GM08714 (cell line): ENCODE data around the gene SSTR3.
"Not testable (repeated sequence)": the region's sequence is repeated elsewhere in the genome, so short reads cannot be mapped to it uniquely, and the experiment has no call there.

Experiments
- H3K4me3 ChIP-seq: fragments of 200-500 bp; sonication (Bioruptor generic); 2 replicates; pipeline ENCODE4 v1.5.1; 2014; ENCODE audit warnings: mild to moderate bottlenecking, low read length, inconsistent platforms
- ZNF274 ChIP-seq: IDR thresholded peaks from 2 replicates; pipeline ENCODE4 v1.6.1; 2012; ENCODE audit warnings: mild to moderate bottlenecking, low read depth, low read length

Gene SSTR3

DNA sequence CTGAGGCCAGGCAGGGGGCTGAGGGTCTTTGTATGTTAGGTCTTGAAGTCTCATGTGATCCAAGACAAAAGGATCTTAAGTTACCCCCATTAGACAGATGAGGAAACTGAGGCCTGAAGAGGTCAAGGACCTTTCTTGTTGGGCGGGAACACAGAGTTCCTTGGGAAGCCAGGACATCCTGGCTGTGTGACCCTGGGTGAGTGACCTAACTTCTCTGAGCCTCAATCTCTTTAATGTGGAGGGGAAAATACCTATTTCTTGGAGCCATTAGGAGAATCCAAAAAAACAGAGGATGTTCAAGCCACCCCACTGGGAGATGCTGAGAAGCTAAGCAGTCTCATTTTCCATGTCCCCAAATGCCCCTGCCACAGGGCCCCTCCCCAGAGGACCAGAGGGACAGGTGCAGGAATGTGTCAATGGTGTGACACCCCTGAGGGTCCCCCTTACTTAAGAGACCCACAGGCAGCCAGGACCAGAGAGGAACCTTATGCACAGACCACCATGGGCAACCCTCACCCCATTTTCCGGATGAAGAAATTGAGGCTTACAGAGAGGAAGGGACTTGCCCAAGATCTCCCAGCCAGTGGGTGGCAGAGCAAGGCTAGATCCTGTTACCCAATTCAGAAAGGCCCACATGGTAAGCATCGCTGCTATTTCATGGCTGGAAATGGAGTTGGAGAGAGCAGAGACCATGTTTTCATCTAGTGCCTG, 23.8 kb upstream of the SSTR3 start:
- H3K4me3 ChIP-seq = no peak overlapping the region
- TF ChIP-seq ZNF274 = no peak

DNA sequence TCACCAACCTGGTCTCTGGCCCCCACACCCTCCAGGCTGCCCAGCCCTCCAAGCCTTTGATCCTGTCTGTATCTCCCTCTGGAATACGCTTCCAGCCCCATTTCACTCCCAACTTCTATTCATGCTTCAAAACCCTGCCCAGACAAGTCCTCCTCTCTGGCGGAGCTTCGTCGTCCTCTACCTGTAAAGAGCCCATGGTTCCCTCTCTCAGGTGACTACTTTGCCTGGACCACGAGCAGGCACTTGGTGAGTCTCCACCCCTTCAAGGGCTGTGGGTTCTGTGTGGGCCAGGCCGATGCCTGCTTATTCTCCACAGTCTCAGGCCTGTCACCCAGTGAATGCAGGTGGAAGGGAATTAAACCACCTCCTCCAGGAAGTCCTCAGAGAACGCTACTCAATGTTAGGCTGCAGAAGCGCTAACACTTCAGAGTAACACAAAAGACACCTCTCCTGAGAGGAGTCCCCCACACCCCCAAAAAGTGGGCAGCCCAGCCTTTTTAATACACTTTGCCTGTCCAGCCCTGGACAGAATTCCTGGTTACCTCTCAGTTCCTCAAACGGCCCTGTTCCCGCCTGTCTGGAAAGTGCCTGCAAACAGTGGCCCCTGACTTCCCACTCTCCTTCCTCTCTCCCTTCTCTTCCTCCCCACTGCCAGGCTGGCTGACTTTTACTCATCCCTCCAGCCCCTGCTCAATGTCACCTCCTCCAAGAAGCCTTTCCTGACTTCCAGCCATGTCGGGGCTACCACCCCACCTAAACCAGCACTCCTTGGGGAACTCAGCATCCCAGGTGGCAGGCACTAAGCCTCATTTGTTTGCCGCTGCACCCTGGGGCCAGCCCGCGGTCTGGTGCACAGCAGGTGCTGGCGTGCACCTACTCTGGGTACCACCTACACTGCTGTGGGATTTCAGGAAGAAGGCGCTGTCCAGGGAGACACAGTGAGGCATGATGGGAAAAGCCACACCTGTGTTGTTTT, 22.7 kb upstream of the SSTR3 start:
- no peak overlapping the region for H3K4me3 ChIP-seq
- TF ChIP-seq ZNF274 = no peak

- no peak for TF ChIP-seq ZNF274
- no peak overlapping the region for H3K4me3 ChIP-seq
Observed at GRCh38 chr22:37233751-37234631, 21.7 kb upstream of the SSTR3 start.

- not testable (repeated sequence) for H3K4me3 ChIP-seq
Observed at GRCh38 chr22:37233371-37233750, 21.1 kb upstream of the SSTR3 start.

- no peak overlapping the region for H3K4me3 ChIP-seq
- no peak for TF ChIP-seq ZNF274
Observed at GRCh38 chr22:37232140-37232998, 20.1 kb upstream of the SSTR3 start.

DNA sequence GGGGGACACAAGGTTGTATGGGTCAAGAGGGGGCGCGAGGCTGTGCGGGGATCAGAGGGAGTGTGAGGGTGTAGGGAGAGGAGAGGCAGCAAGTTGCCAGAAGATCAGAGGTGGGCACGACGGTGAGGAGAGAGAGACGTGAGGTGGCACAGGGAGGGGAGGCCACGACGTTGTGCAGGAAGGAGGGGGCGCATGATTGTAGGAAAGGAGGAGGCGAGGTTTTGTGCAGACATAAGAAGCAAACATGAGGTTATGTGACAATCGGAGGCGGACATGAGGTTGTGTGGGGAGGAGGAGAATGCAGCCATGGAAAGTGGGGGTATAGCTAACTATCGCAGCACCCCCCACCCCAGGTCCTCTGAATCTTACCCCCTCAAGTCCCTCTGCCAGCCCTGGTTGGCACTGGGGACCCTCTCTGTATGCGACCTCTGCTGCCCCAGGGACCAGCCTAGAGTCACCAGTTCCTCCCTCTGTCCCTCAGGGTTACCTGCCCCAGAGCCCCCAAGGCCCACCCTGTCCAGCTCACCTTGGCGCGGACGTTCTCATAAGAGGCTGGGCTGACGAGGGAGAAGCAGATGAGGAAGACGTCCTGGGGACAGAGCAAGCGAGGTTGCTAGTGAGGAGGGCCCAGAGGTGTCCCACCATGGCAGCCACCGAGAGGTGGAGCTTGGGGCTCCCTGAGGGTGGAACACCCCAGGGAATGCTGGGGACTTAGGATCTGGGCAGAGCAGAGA, 19.3 kb upstream of the SSTR3 start:
- TF ChIP-seq ZNF274 = no peak
- H3K4me3 ChIP-seq = no peak overlapping the region

DNA sequence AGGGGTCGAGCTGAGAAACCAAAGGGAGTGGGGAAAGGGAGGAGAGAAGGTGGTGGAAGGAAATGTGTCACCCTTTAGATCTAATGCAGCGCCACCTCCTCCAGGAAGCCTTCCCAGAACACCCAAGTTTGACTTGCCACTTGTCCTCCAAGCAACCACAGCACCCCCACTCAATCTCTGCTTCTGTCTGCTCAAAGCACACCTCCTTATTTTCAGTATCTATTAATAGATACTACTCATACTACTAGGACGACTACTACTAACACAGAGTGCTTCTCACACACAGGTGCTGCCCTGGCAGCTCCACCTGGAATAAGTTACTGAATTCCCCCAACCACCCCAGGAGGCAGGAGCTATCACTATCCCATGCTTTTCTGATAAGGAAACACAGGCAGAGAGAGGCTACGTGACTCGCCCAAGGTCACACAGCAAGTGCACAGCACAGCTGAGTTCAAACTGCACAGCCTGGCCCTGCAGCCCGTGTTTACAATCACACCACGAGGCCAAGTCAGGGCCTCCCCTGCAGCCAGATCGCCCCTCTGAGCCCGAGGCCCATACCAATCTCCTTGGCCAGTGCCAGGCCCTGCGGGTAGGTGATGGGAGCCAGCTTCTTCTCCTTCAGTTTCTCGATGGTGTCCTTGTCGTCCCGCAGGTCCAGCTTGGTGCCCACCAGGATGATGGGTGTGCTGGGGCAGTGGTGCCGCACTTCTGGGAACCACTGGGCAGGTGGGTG, 18.6 kb upstream of the SSTR3 start:
- TF ChIP-seq ZNF274 = no peak
- no peak overlapping the region; the same call in 1 of the 2 replicates for H3K4me3 ChIP-seq

DNA sequence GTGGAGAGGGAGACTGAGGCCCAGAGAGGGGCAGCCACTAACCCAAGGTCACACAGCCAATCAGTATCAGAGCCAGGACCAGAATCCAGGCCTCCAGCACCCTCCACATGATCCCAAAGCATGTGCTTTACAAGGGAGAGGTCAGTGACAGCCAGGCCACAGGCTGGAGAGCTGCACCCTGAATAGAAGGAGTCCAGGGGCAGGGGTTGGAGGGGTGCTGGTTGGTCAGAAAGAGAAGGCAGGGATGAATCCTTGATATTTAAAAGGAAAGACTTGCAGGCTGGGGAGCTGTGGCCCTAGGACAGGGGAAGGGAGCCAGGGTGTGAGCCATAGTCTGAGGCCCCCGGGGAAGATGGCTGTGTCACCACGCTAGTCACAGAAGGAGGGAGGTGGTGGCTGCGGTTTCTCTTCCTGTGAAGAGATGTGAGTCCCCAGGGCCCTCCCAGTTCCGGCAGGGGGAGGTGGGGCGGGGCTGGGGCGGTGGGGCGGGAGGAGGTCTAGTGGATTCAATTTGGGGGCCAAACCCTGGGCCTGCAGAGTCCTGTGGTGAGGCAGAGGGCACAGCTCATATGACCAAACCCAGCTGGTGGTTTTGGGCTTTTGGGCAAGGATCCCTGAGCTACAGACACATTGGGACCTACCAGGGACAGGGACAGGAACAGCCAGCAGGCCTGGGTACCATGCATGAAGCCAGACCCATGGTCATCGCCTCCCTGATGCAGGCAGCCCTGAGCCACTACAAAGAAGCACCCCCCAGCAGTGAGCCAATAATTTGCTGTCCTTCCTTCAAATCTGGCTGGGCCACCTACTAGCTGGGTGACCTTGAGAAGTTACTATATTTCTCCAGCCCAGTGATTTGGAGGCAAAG, 17.8 kb upstream of the SSTR3 start:
- no peak overlapping the region; the same call in 1 of the 2 replicates for H3K4me3 ChIP-seq
- no peak for TF ChIP-seq ZNF274

GRCh38 chr22:37229012-37229804, 16.9 kb upstream of the SSTR3 start:
- TF ChIP-seq ZNF274 = no peak
- no peak overlapping the region; the same call in 1 of the 2 replicates for H3K4me3 ChIP-seq
